ENCODE data around the gene GNAI2. TPM values are rescaled to one million over a fixed set of nuclear protein-coding genes. Genes with fewer than 3 reads are reported as not detected.

GNAI2 gene
- total RNA-seq, 1 experiment from 2014 or later: 201 TPM

DNA sequence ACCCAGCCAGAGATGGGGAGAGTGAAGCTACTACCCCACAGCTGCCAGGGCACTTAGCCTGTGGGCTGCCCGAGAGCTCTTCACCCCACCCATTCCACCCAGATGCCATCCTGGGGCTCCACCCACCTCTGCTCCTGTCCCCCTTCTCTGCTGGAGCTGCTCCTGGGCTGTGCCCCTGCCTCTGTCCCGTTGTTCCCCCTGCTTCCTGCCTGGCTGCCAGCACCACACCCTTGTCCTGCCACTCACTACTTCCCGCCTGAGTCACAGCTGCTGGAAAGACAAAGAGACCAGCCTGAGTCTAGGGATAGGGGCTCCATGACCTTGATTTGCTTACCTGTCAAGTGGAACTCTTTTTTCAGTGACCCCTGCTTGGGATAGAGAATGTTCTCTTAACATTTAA is 12.4 kb downstream of the GNAI2 start:
- Histone ChIP-seq H3K27me3 (ENCODE audit: insufficient read depth, low read depth) (no peaks in the 10 kb centered on the region), H3K4me1 (replicated peaks; ENCODE audit: insufficient read depth) (peaks cover 33% of the 10 kb centered on the region), H3K9me3 (ENCODE audit: insufficient read depth, low read depth) (no peaks in the 10 kb centered on the region), H3K27ac (peak overlapping the region; percentile 16; the same call in 1 of the 2 replicates), H3K79me2 (ENCODE audit: low read depth) (peaks cover 20% of the 10 kb centered on the region), H3K36me3 (ENCODE audit: low read depth) (no peaks in the 10 kb centered on the region), H4K20me1 (ENCODE audit: insufficient read depth) (no peaks in the 10 kb centered on the region; the same call in 1 of the 2 replicates), H3K9me2 (ENCODE audit: insufficient read depth) (no peaks in the 10 kb centered on the region), H2AFZ (no peak overlapping the region), H3K4me2 (peak overlapping the region; percentile 23; the same call in 1 of the 2 replicates), H3F3A (ENCODE audit: insufficient read depth, low read depth) (peaks cover 29% of the 10 kb centered on the region), H3K4me3 (no peak overlapping the region)
- CTCF ChIA-PET: interaction anchor here (0.5 to 1.0 kb wide), 2 partner anchors 10 to 15 kb away, joined by 3 to 5 read pairs; no protein-coding TSS in a partner anchor
- TF ChIP-seq EZH2 (IDR thresholded peaks at IDR 0.05; ENCODE audit: low read depth) (no peak), CTCF (conservative IDR thresholded peaks at IDR 0.05) (no peak)
- DNase-seq: peak; percentile 32 to 74
- POLR2A ChIA-PET (ENCODE audit: unreplicated experiment): interaction anchor here (0.6 to 1.2 kb wide), 3 partner anchors 13 to 374 kb away, joined by 3 to 6 read pairs (median 4); no protein-coding TSS in a partner anchor
- intact Hi-C loops (cut with micrococcal nuclease; ENCODE audit: unreplicated experiment): no loop called here
- BruUV-seq (replicated peaks): no TSS peak

DNA sequence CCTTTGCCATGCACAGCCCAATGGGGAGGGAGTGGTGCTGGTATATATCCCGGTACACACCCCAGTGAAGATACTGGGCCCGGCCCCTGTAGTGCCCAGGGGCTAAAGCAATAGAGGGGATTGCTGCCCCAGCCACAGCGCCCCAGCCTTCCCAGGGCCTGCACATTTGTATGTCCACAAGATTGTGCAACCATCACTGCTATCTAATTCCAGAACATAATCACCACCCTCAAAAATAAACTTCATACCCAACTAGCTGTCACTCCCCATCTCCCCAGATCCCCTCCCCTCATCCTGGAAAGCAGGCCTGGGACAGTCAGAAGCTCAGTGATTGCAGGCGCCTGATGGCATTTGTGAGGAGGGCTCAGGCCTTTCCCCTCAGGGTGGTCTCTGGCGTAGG is 13.5 kb downstream of the GNAI2 start:
- Histone ChIP-seq H3K79me2 (ENCODE audit: low read depth) (peaks cover 20% of the 10 kb centered on the region), H3K4me3 (no peak overlapping the region), H3K4me1 (replicated peaks; ENCODE audit: insufficient read depth) (peaks cover 33% of the 10 kb centered on the region), H3K36me3 (ENCODE audit: low read depth) (no peaks in the 10 kb centered on the region), H3K9me2 (ENCODE audit: insufficient read depth) (no peaks in the 10 kb centered on the region), H2AFZ (no peak overlapping the region), H4K20me1 (ENCODE audit: insufficient read depth) (no peaks in the 10 kb centered on the region; the same call in 1 of the 2 replicates), H3K27ac (no peak overlapping the region), H3K4me2 (no peak overlapping the region), H3K9me3 (ENCODE audit: insufficient read depth, low read depth) (no peaks in the 10 kb centered on the region), H3K27me3 (ENCODE audit: insufficient read depth, low read depth) (no peaks in the 10 kb centered on the region), H3F3A (ENCODE audit: insufficient read depth, low read depth) (peaks cover 25% of the 10 kb centered on the region)
- intact Hi-C loops (cut with micrococcal nuclease; ENCODE audit: unreplicated experiment): no loop called here
- ChIA-PET CTCF (interaction anchor here (0.6 kb wide), 1 partner anchor 10 kb away, joined by 5 read pairs; no protein-coding TSS in a partner anchor), POLR2A (ENCODE audit: unreplicated experiment) (no interaction called here)
- BruUV-seq (replicated peaks): no TSS peak
- no peak for DNase-seq
- no peak for TF ChIP-seq EZH2 (IDR thresholded peaks at IDR 0.05; ENCODE audit: low read depth)
- no peak for TF ChIP-seq CTCF (conservative IDR thresholded peaks at IDR 0.05)

- TF ChIP-seq CTCF (conservative IDR thresholded peaks at IDR 0.05): no peak
- Histone ChIP-seq H4K20me1 (ENCODE audit: insufficient read depth) (no peaks in the 10 kb centered on the region; the same call in 1 of the 2 replicates), H3K27ac (no peak overlapping the region)
Measured at GRCh38 chr3:50250514-50250913, 14.5 kb downstream of the GNAI2 start.

More at GRCh38 chr3:50250514-50250913, 14.5 kb downstream of the GNAI2 start:
- Histone ChIP-seq H3K27me3 (ENCODE audit: insufficient read depth, low read depth) (no peaks in the 10 kb centered on the region), H3K36me3 (ENCODE audit: low read depth) (no peaks in the 10 kb centered on the region), H3K4me1 (replicated peaks; ENCODE audit: insufficient read depth) (peaks cover 33% of the 10 kb centered on the region), H3K9me2 (ENCODE audit: insufficient read depth) (no peaks in the 10 kb centered on the region), H3K4me2 (no peak overlapping the region), H3F3A (ENCODE audit: insufficient read depth, low read depth) (peaks cover 22% of the 10 kb centered on the region), H2AFZ (no peak overlapping the region), H3K79me2 (ENCODE audit: low read depth) (peaks cover 20% of the 10 kb centered on the region), H3K9me3 (ENCODE audit: insufficient read depth, low read depth) (no peaks in the 10 kb centered on the region), H3K4me3 (no peak overlapping the region)
- no peak for DNase-seq
- BruUV-seq (replicated peaks): no TSS peak
- CTCF ChIA-PET: no interaction called here
- POLR2A ChIA-PET (ENCODE audit: unreplicated experiment): interaction anchor here (0.5 kb wide), 1 partner anchor 100 kb away, joined by 6 read pairs; no protein-coding TSS in a partner anchor
- intact Hi-C loops (cut with micrococcal nuclease; ENCODE audit: unreplicated experiment): no loop called here

Data from PC-9 (cell line).